Left cardiac atrium (tissue), 4 donors: ENCODE measurements around the gene ZBTB46. TPM values are rescaled to one million over a fixed set of nuclear protein-coding genes. Genes with fewer than 3 reads are reported as not detected.

Experiments used
- ATAC-seq, 2 donors: fragments of 200-7000 bp; cut with Tn5 transposase; one replicate each; pipeline ENCODE4 v1.9.1; 2020; ENCODE audit warnings: mild to moderate bottlenecking in 2 of 2, moderate library complexity in 2 of 2
- DNase-seq: peaks from one replicate; pipeline ENCODE4 v3.0.0-alpha.2; 2020
- intact Hi-C, 2 donors: fragments of 100-400 bp; cut with DNase I; formaldehyde crosslinking; loops; one replicate each; pipeline versions ENCODE4 v1.14.1 to v1.15.1; 2022 to 2023
- total RNA-seq, 2 donors: library from RNA; stranded (reverse); fragmentation: NEBNext Ultra II Directional; extraction: Animal tissue kit (Norgen Biotek cat#: 25700); gene quantifications; one replicate each; pipeline ENCODE4 v1.2.1, GENCODE V29; 2021
- donor health status: DM: no; HTN: yes; CAD: no.
- donor health status: DM: no; HTN: yes; CAD: no; lungs with severe emphysema.
- donor health status: DM: yes; HTN: yes; CAD: no.
- donor health status: Dilated cardiomyopathy.

The ZBTB46 gene
- total RNA-seq, 2 donors from 2014 or later: 12.7 to 17.0 TPM

GRCh38 chr20:63846128-63846771 is 15.2 kb upstream of the ZBTB46 start:
- peak; percentile 83 to 85 for ATAC-seq
- DNase-seq: peak; percentile 78
- intact Hi-C loops: no loop called here

- ATAC-seq: peak in 1 of 2 donors; percentile 3
- DNase-seq: no peak
- intact Hi-C loops: no loop called here
Observed at GRCh38 chr20:63844511-63844991, 13.5 kb upstream of the ZBTB46 start.

GRCh38 chr20:63843778-63844177 is 12.7 kb upstream of the ZBTB46 start:
- no peak for ATAC-seq
- intact Hi-C loops: no loop called here

GRCh38 chr20:63843222-63843621 is 12.2 kb upstream of the ZBTB46 start:
- ATAC-seq (no peak), DNase-seq (no peak)

More at GRCh38 chr20:63843778-63844177, 12.7 kb upstream of the ZBTB46 start:
- no peak for DNase-seq

GRCh38 chr20:63842258-63842657 is 11.2 kb upstream of the ZBTB46 start:
- no peak for DNase-seq
- ATAC-seq: no peak
- intact Hi-C loops: no loop called here

More at GRCh38 chr20:63843222-63843621, 12.2 kb upstream of the ZBTB46 start:
- intact Hi-C loops: no loop called here

GRCh38 chr20:63840405-63840828 is 9.4 kb upstream of the ZBTB46 start:
- no peak for ATAC-seq
- intact Hi-C loops: no loop called here
- DNase-seq: no peak

GRCh38 chr20:63839620-63840019 is 8.6 kb upstream of the ZBTB46 start:
- no peak for DNase-seq
- intact Hi-C loops: no loop called here
- ATAC-seq: no peak

GRCh38 chr20:63837479-63837878 is 6.4 kb upstream of the ZBTB46 start:
- ATAC-seq (no peak), DNase-seq (no peak)
- intact Hi-C loops: no loop called here

- ATAC-seq: no peak
- no peak for DNase-seq
- intact Hi-C loops: no loop called here
Observed at GRCh38 chr20:63836458-63837344, 5.6 kb upstream of the ZBTB46 start.

- ATAC-seq (peak; percentile 86 to 92), DNase-seq (peak; percentile 93)
- intact Hi-C loops: no loop called here
Observed at GRCh38 chr20:63835021-63835858, 4.2 kb upstream of the ZBTB46 start.

GRCh38 chr20:63834491-63834880 is 3.4 kb upstream of the ZBTB46 start:
- ATAC-seq: no peak
- intact Hi-C loops: no loop called here
- no peak for DNase-seq

- DNase-seq (no peak), ATAC-seq (no peak)
- intact Hi-C loops: no loop called here
Observed at GRCh38 chr20:63833776-63834490, 2.9 kb upstream of the ZBTB46 start.

- DNase-seq (peak; percentile 68), ATAC-seq (peak; percentile 39 to 64)
- intact Hi-C loops: no loop called here
Observed at GRCh38 chr20:63831993-63832686, 1.1 kb upstream of the ZBTB46 start.

GRCh38 chr20:63831646-63831992 is 555 bp upstream of the ZBTB46 start:
- peak in 1 of 2 donors; percentile 5 for ATAC-seq
- intact Hi-C loops: no loop called here

GRCh38 chr20:63829945-63830835 is 874 bp downstream of the ZBTB46 start:
- ATAC-seq: no peak
- intact Hi-C loops: no loop called here
- peak; percentile 41 for DNase-seq

More at GRCh38 chr20:63831646-63831992, 555 bp upstream of the ZBTB46 start:
- DNase-seq: no peak

- no peak for DNase-seq
- intact Hi-C loops: no loop called here
- ATAC-seq: no peak
Observed at GRCh38 chr20:63829603-63829944, 1.5 kb downstream of the ZBTB46 start.

- no peak for DNase-seq
- ATAC-seq: no peak
- intact Hi-C loops: no loop called here
Observed at GRCh38 chr20:63828951-63829350, 2.1 kb downstream of the ZBTB46 start.
